Karpas-422 (cell line): ENCODE measurements around the gene CHRM3. TPM values are rescaled to one million over a fixed set of nuclear protein-coding genes. Genes with fewer than 3 reads are reported as not detected.
"Not testable (repeated sequence)": the region's sequence is repeated elsewhere in the genome, so short reads cannot be mapped to it uniquely, and the experiment has no call there.

ENCODE experiments used
- DNase-seq: peaks from one replicate; pipeline ENCODE4 v3.0.0-alpha.2; 2015
- H2AFZ ChIP-seq: fragments of 200-600 bp; sonication (generic); 2 replicates; pipeline ENCODE4 v1.6.1; 2014; ENCODE audit warnings: antibody characterized with exemption, low read length, mixed read lengths
- H3K27ac ChIP-seq: fragments of 200-600 bp; sonication (generic); 2 replicates; pipeline ENCODE4 v1.5.1; 2014; ENCODE audit warnings: mild to moderate bottlenecking, low read length, moderate library complexity
- H3K27me3 ChIP-seq: fragments of 200-600 bp; sonication (generic); 2 replicates; pipeline ENCODE4 v1.6.1; 2014; ENCODE audit warnings: low read length, mixed read lengths
- H3K36me3 ChIP-seq: fragments of 200-600 bp; sonication (generic); 2 replicates; pipeline ENCODE4 v1.6.1; 2014; ENCODE audit warnings: low read length, mixed read lengths; ENCODE audit not compliant: insufficient read depth
- H3K4me1 ChIP-seq: fragments of 200-600 bp; sonication (generic); 2 replicates; pipeline ENCODE4 v1.6.1; 2014; ENCODE audit warnings: mild to moderate bottlenecking, low read length, mixed read lengths
- H3K4me2 ChIP-seq: fragments of 200-600 bp; sonication (generic); 2 replicates; pipeline ENCODE4 v1.6.1; 2014; ENCODE audit warnings: low read length, low read depth, mild to moderate bottlenecking; ENCODE audit not compliant: poor library complexity, severe bottlenecking
- H3K4me3 ChIP-seq: fragments of 200-600 bp; sonication (generic); 2 replicates; pipeline ENCODE4 v1.5.1; 2014; ENCODE audit warnings: mild to moderate bottlenecking, antibody characterized with exemption, low read length, mixed read lengths
- H3K79me2 ChIP-seq: fragments of 200-600 bp; sonication (generic); 2 replicates; pipeline ENCODE4 v1.6.1; 2014; ENCODE audit warnings: mild to moderate bottlenecking, low read length, mixed read lengths
- H3K9ac ChIP-seq: fragments of 200-600 bp; sonication (generic); 2 replicates; pipeline ENCODE4 v1.6.0; 2014; ENCODE audit warnings: low read length
- H3K9me2 ChIP-seq: fragments of 200-600 bp; sonication (generic), shearing (Covaris generic); replicated peaks from 2 replicates; pipeline ENCODE4 v1.6.0; 2014; ENCODE audit warnings: mild to moderate bottlenecking, low read length, moderate library complexity; ENCODE audit not compliant: insufficient read depth
- H3K9me3 ChIP-seq: fragments of 300-700, 200-600 bp; sonication (generic); 2 replicates; pipeline ENCODE4 v1.6.1; 2014; ENCODE audit warnings: low read length, mixed read lengths
- H4K20me1 ChIP-seq: fragments of 200-600 bp; sonication (generic); 2 replicates; pipeline ENCODE4 v1.6.1; 2014; ENCODE audit warnings: mild to moderate bottlenecking, antibody characterized with exemption, low read length, low read depth; ENCODE audit not compliant: insufficient read depth
- total RNA-seq: library from RNA; depleted of rRNA; stranded (reverse); fragments of >200 nt; shearing (Covaris generic); gene quantifications from 2 replicates; pipeline ENCODE4 v1.2.3, GENCODE V29; 2014; ENCODE audit warnings: low replicate concordance

The CHRM3 gene
- total RNA-seq, 1 experiment from 2014 or later = 0.30 TPM

GRCh38 chr1:239361403-239361802 lies 25.0 kb upstream of the CHRM3 start:
- H3K79me2 ChIP-seq = no peaks in the 10 kb centered on the region
- H3K36me3 ChIP-seq = no peaks in the 10 kb centered on the region
- no peaks in the 10 kb centered on the region for H4K20me1 ChIP-seq
- no peak overlapping the region for H3K9ac ChIP-seq
- no peak for DNase-seq
- H3K27me3 ChIP-seq = no peaks in the 10 kb centered on the region
- H3K4me1 ChIP-seq = no peaks in the 10 kb centered on the region
- peaks cover 18% of the 10 kb centered on the region for H3K9me3 ChIP-seq
- H3K9me2 ChIP-seq = no peaks in the 10 kb centered on the region
- H2AFZ ChIP-seq = no peak overlapping the region
- no peak overlapping the region for H3K27ac ChIP-seq
- no peak overlapping the region for H3K4me2 ChIP-seq
- no peak overlapping the region for H3K4me3 ChIP-seq

GRCh38 chr1:239363930-239364329 lies 22.4 kb upstream of the CHRM3 start:
- no peak overlapping the region for H2AFZ ChIP-seq
- no peaks in the 10 kb centered on the region for H4K20me1 ChIP-seq
- H3K36me3 ChIP-seq = no peaks in the 10 kb centered on the region
- DNase-seq = no peak
- H3K27me3 ChIP-seq = no peaks in the 10 kb centered on the region
- no peak overlapping the region for H3K4me2 ChIP-seq
- H3K9ac ChIP-seq = no peak overlapping the region
- no peaks in the 10 kb centered on the region for H3K9me2 ChIP-seq
- H3K27ac ChIP-seq = no peak overlapping the region
- no peaks in the 10 kb centered on the region for H3K79me2 ChIP-seq
- H3K4me1 ChIP-seq = no peaks in the 10 kb centered on the region
- peaks cover 25% of the 10 kb centered on the region for H3K9me3 ChIP-seq
- H3K4me3 ChIP-seq = no peak overlapping the region

GRCh38 chr1:239367196-239367810 lies 19.1 kb upstream of the CHRM3 start:
- Histone ChIP-seq H3K79me2 (no peaks in the 10 kb centered on the region), H3K9me3 (peaks cover 31% of the 10 kb centered on the region), H2AFZ (no peak overlapping the region), H3K9me2 (no peaks in the 10 kb centered on the region), H3K4me3 (no peak overlapping the region), H3K27ac (no peak overlapping the region), H4K20me1 (no peaks in the 10 kb centered on the region), H3K9ac (no peak overlapping the region), H3K36me3 (no peaks in the 10 kb centered on the region), H3K4me2 (no peak overlapping the region), H3K4me1 (no peaks in the 10 kb centered on the region), H3K27me3 (no peaks in the 10 kb centered on the region)
- no peak for DNase-seq

GRCh38 chr1:239368436-239369109 lies 17.8 kb upstream of the CHRM3 start:
- no peak overlapping the region for H3K4me3 ChIP-seq
- no peaks in the 10 kb centered on the region for H3K27me3 ChIP-seq
- H2AFZ ChIP-seq = no peak overlapping the region
- H3K4me1 ChIP-seq = no peaks in the 10 kb centered on the region
- H3K79me2 ChIP-seq = no peaks in the 10 kb centered on the region
- H3K4me2 ChIP-seq = no peak overlapping the region
- H3K27ac ChIP-seq = no peak overlapping the region
- no peaks in the 10 kb centered on the region for H3K36me3 ChIP-seq
- no peaks in the 10 kb centered on the region for H3K9me2 ChIP-seq
- no peak overlapping the region for H3K9ac ChIP-seq
- peaks cover 32% of the 10 kb centered on the region for H3K9me3 ChIP-seq
- H4K20me1 ChIP-seq = no peaks in the 10 kb centered on the region
- DNase-seq = no peak

- H3K4me1 ChIP-seq, H3K79me2 ChIP-seq, DNase-seq, H3K27me3 ChIP-seq, H2AFZ ChIP-seq, H3K4me2 ChIP-seq, H3K36me3 ChIP-seq, H3K4me3 ChIP-seq, H3K9me2 ChIP-seq, H3K27ac ChIP-seq, H3K9ac ChIP-seq, H4K20me1 ChIP-seq: not testable (repeated sequence)
- H3K9me3 ChIP-seq = peaks cover 25% of the 10 kb centered on the region
Measured at GRCh38 chr1:239370869-239371268, 15.5 kb upstream of the CHRM3 start.

- Histone ChIP-seq H3K9ac (no peak overlapping the region), H3K4me1 (no peaks in the 10 kb centered on the region), H3K9me3 (peaks cover 8% of the 10 kb centered on the region; the same call in 1 of the 2 replicates), H4K20me1 (no peaks in the 10 kb centered on the region), H3K4me2 (no peak overlapping the region), H3K9me2 (no peaks in the 10 kb centered on the region), H3K36me3 (no peaks in the 10 kb centered on the region), H3K79me2 (no peaks in the 10 kb centered on the region), H3K27ac (no peak overlapping the region), H3K4me3 (no peak overlapping the region), H3K27me3 (no peaks in the 10 kb centered on the region), H2AFZ (no peak overlapping the region)
- DNase-seq = no peak
Measured at GRCh38 chr1:239382666-239383065, 3.7 kb upstream of the CHRM3 start.

GRCh38 chr1:239383714-239384113 lies 2.7 kb upstream of the CHRM3 start:
- Histone ChIP-seq H3K4me3 (no peak overlapping the region), H3K79me2 (no peaks in the 10 kb centered on the region), H3K4me2 (no peak overlapping the region), H3K9me2 (no peaks in the 10 kb centered on the region), H3K9ac (no peak overlapping the region), H3K4me1 (no peaks in the 10 kb centered on the region), H2AFZ (no peak overlapping the region), H3K27me3 (no peaks in the 10 kb centered on the region), H3K9me3 (peaks cover 10% of the 10 kb centered on the region; the same call in 1 of the 2 replicates), H3K36me3 (no peaks in the 10 kb centered on the region), H3K27ac (no peak overlapping the region), H4K20me1 (no peaks in the 10 kb centered on the region)
- DNase-seq = no peak

GRCh38 chr1:239387304-239388158 lies 1.2 kb downstream of the CHRM3 start:
- no peaks in the 10 kb centered on the region for H3K36me3 ChIP-seq
- no peak overlapping the region for H3K9ac ChIP-seq
- no peak overlapping the region for H3K4me3 ChIP-seq
- H3K27ac ChIP-seq = no peak overlapping the region
- no peaks in the 10 kb centered on the region for H3K27me3 ChIP-seq
- H4K20me1 ChIP-seq = no peaks in the 10 kb centered on the region
- H3K4me2 ChIP-seq = no peak overlapping the region
- DNase-seq = no peak
- no peak overlapping the region for H2AFZ ChIP-seq
- H3K9me3 ChIP-seq = peaks cover 14% of the 10 kb centered on the region
- H3K9me2 ChIP-seq = no peaks in the 10 kb centered on the region
- no peaks in the 10 kb centered on the region for H3K4me1 ChIP-seq
- no peaks in the 10 kb centered on the region for H3K79me2 ChIP-seq
